GM18499 (cell line): ENCODE measurements around the gene HJV.

ENCODE experiments used
- ATAC-seq: cut with Tn5 transposase; IDR thresholded peaks from one replicate; pipeline ENCODE4 v1.9.1; 2021; ENCODE audit warnings: moderate number of reproducible peaks; ENCODE audit not compliant: insufficient read depth, unreplicated experiment

The HJV gene

DNA sequence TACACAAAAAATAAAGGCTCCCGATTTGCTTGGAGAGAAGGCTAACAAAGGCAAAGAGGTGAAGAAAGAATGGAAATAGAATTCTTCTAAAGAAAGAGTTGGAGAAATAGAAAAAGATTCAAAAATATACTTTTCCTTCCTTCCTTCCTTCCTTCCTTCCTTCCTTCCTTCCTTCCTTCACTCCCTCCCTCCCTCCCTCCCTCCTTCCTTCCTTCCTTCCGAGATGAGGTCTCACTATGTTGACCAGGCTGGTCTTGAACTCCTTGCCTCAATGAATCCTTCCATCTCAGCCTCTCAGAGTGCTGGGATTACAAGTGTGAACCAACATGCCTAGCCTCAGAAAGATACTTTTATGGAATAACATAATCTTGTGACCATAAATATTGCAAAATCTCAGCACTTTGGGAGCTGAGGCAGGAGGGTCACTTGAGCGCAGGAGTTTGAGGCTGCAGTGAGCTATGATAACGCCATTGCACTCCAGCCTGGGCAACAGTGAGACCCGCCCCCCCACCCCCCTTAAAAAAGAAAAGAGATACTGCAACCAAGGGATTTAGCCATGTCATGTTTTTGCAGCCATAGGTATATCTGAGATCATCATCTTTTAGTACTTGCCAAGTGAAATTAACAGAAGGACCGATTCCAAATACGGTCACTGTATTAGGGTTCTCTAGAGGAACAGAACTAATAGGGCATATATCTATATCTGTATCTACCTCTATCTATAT lies 1.0 kb upstream of the HJV start:
- ATAC-seq, result no peak

GRCh38 chr1:146021050-146021445 lies 487 bp downstream of the HJV start:
- no peak for ATAC-seq

DNA sequence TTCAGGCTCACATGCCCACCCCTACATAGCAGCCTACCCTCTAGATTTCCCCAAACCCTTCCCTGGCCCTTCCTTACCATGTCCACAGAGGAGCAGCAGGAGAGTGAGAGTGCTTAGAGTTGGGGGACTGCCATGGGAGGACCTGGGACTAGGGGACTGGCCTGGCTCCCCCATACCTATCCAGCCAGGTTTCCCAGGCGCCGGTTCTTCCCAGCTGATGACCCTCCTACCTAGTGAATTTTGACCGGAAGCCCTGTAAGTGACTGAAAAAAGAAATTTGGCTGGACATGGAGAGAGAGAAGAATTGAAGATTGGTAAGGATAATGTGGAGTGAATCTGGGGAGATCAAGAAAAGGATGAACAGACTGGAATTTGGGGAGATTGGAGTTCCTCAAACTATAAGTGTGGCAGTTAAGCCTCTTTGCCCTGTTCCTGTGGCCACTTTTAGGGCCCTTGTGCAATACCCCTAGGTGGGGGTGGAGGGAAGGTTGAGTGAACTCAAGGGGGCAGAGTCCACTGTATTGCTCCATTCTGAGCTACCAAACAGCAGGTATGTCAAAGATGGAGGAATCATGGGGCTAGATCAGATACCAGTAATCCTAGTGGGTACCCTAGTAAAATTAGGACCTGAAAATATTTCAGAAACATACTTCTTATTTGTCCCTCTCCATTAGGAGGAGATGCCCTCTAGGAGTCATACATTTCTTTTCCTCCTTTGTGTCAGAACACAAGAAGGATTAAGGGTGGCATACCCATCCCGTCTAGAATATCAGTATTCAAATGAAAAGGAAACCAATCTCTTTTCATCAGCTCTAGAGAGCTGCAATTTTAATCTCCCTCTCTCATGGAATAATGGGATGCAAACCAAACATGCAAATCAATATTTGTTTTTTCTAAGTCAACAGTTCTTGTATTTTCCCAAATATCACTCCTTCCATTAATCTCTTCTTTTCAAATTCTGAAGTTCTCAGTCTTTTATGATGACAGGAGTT lies 1.2 kb downstream of the HJV start:
- no peak for ATAC-seq

- ATAC-seq, result no peak
These were observed 2.1 kb downstream of the HJV start for GRCh38 chr1:146019231-146020057.

- no peak for ATAC-seq
These were observed 4.6 kb downstream of the HJV start for GRCh38 chr1:146016891-146017290.

GRCh38 chr1:146013559-146013922 lies 8.0 kb downstream of the HJV start:
- no peak for ATAC-seq

DNA sequence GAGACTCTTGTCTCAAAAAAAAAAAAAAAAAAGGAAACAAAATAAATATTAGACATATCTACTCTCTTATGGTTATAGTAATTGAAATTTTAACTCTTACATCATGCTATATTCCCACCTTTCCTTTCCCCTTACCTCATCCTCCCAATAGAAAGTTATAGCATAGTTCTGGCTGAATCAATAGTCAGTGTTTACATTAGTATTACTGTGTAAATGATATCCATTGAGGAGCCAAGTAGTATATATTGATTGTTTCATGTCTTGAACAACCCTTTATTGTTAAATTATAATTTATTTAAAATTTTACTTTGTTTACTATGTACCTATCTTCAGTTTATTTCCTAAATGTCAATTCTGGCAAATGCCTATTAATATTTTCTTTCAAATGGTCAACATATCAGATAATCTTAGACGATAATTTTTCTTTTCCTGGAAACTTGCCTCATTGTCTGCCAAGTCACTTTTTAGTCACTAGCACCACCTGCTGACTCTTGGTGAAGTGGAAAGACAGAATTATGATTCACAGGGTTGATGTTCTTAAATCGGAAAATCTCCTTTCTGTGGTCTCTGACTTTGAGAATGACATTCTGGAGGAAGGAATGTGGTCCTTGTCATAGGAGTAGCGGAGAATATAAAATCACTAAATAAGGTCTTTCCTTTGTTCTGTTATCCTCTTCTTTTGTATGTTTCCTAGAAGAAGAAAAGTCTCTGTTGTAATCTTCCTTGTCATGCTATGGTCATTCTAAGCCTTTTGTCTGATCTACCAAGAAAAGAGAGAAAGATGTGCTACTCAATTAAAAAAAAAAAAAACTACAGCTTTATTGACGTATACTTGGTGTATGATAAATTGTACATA lies 8.6 kb downstream of the HJV start:
- no peak for ATAC-seq

DNA sequence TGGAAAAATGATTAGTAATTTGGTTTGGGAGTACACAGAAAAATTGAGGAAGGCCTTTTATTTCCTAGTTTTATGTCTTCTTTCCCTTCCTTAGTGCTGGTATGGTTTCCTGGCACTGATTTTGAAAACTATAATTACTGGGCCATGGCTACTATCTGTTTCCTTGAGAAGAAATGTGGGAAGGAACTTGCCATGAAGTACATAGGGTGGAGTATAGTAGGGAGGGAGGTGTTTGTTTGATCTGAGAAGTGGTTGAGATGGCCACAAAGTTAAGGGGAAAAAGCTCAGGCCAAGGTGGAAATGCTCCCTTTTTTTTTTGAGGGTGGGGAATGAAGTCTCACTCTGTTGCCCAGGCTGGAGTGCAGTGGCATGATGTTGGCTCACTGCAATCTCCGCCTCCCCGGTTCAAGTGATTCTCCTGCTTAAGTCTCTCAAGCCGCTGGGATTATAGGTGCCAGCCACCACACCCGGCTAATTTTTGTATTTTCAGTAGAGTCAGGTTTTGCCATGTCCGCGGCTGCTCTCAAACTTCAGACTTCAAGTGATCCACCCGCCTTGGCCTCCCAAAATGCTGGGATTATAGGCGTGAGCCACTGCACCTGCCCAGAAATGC lies 11.3 kb downstream of the HJV start:
- no peak for ATAC-seq

DNA sequence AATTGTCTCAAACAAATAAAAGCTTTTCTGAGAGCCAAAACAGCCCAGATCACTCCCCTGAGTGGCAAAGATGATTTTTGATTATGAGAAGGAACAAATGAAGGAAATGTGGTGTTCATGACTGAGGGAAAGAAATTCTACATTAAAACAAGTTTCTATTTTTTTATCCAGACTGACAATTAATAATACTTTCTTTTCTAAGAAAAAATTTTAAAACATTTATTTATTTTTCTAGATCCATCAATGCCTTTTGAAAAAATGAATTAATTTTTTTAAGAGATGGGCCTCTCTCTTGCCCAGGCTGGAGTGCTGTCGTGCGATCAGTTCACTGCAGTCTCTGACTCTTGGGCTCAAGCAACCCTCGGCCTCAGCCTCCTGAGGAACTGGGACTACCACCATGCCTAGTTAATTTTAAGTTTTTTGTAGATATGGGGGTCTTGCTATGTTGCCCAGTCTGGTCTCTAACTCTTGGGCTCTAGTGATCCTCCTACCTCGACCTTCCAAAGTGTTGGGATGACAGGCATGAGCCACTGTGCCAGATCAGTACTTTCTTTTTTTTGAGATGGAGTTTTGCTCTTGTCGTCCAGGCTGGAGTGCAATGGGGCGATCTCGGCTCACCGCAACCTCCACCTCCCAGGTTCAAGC lies 13.9 kb downstream of the HJV start:
- no peak for ATAC-seq

DNA sequence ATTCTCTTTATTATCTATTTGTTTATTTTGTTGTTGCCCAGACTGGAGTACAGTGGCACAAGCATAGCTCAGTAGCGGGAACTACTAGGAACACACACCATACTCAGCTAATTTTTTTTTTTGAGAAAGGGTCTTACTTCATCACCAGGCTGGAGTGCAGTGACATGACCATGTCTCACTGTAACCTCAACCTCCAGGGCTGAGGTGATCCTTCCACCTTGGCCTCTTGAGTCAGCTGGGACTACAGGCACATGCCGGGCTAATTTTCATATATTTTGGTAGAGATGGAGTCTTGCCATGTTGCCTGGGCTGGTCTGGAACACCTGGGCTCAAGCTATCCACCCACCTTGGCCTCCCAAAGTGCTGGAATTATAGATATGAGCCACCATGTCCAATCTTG lies 19.8 kb downstream of the HJV start:
- ATAC-seq, result no peak

DNA sequence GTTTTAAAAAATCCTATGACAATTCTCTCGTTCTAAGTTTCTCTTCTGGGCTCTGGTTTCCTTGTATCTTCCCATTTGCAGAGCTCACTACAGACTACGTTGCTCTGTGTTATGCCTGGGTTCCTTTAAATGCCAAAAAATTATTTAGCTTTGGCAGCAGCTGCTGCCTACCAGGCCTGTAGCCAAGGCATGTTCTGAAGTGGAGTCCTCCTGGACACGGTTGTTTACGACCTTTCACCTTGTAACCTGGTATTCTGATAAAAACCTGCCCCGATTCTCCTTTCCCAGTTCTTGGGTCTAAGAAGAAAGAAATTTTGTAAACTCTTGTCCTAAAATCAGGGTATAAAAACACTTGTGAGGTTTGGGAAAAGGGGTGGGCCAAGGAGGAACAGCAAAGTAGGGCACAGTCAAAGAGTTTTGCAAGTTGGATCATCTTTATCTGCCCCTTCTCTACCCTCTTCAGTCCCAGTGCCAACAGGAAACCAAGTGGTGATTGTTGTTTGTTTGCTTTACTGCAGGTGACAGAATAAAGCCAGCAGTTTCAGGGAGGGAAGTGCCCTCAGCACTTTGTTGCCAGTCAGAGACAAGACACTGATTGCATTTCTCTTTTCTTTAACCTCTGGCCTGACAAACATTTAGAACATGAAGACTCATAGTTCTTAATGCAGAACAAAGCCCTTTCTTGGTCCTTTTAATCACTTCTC lies 22.1 kb downstream of the HJV start:
- no peak for ATAC-seq

GRCh38 chr1:145997718-145998023 lies 23.9 kb downstream of the HJV start:
- no peak for ATAC-seq

DNA sequence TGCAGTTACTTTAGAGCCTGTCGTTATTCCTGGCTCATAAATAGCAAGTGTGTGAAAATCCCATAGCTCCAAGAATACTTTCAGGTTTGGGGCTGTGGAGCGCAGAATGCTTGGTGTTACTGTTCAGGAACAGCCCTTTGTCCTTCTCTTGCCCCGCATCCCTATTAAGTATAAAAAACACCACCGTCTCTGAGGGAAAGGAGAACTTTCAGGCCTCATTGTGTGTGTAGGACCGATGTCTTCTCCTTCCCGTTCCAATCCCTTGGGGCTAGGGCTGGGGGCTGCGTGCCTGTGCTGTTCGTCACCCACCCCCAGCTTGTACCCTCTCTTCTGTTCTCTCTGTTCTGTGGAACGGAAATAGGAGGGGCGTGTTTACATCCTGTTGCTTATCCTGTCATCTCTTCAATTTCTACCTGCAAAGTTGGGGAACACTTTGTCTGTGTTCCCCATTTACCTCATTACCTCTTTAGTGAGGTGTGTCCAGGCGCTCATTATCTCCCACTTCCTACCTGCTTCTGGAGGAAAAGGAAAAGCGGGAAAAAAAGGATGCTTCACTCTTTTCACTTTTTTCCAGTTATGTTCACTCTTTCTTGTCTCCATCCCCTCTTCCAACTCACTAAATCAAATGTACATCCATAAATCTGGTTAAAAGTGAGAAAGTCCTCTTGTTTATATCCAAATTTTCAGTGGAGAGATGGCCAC lies 24.4 kb downstream of the HJV start:
- no peak for ATAC-seq

GRCh38 chr1:145996433-145997015 lies 25.0 kb downstream of the HJV start, which contains the start of gene TXNIP:
Gene TXNIP, minus strand, starts transcription at chr1:145996579. Its CDS starts 313 bp downstream, at chr1:145996266.
- peak; percentile 72 for ATAC-seq

- no peak for ATAC-seq
These were observed 25.5 kb downstream of the HJV start for GRCh38 chr1:145995964-145996432.

DNA sequence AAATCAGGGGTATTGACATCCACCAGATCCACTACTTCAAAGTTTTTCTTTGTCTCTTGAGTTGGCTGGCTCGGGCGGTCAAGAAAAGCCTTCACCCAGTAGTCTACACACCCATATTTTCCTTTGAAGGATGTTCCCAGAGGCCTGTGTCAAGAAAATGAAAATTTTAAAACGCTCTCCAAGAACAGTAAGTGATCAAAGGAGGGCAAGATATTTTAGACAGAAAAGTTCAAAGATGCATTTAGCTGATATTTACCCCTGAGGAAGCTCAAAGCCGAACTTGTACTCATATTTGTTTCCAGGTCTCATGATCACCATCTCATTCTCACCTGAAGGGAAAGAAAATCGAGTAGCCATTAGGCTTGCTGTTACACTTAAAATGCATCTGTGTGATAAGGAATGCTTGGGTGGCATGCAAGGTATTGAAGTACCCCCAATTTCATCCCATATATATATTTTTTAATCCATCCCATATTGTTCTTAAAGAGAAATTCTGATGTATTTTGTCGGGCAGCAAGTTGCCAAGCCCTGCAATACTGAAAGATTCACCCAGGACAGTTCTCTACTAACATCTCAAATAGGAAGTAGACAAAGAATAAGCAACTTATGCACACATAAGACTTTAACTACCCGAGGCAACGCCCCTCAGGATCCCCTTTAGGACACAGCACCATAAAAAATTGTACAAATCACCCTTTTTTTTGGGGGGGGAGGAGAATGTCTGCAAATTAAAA lies 26.2 kb downstream of the HJV start:
- ATAC-seq, result no peak
